HL-60 (cell line): ENCODE results near the gene PIEZO1.

Experiments
- DNase-seq, 2 experiments: peaks; one replicate each; pipeline ENCODE4 v3.0.0-alpha.2; 2010 to 2020; ENCODE audit warnings: low read depth in 1 of 2, low spot score in 1 of 2
- H3K27ac ChIP-seq: fragments of 250-450 bp; sonication (Bioruptor Pico); replicated peaks from 2 replicates; pipeline ENCODE4 v1.5.1; 2020; ENCODE audit warnings: mild to moderate bottlenecking, moderate library complexity
- H3K27me3 ChIP-seq: fragments of 250-450 bp; sonication (Bioruptor Pico); 2 replicates; pipeline ENCODE4 v1.5.1; 2021; ENCODE audit warnings: mild to moderate bottlenecking, moderate library complexity; ENCODE audit not compliant: insufficient read depth, poor library complexity, severe bottlenecking
- H3K4me3 ChIP-seq: replicated peaks from 2 replicates; pipeline ENCODE4 v1.5.1; 2011; ENCODE audit warnings: mild to moderate bottlenecking, control low read depth, low read length; ENCODE audit not compliant: insufficient read depth
- CTCF ChIP-seq: IDR thresholded peaks from one replicate; pipeline ENCODE4 v1.5.1; 2011; ENCODE audit warnings: low read length, control low read depth, inconsistent platforms; ENCODE audit not compliant: insufficient read depth
- GABPA ChIP-seq: IDR thresholded peaks from 2 replicates; pipeline ENCODE4 v1.6.1; 2012; ENCODE audit warnings: low read depth
- POLR2AphosphoS5 ChIP-seq: IDR thresholded peaks from 2 replicates; pipeline ENCODE4 v1.6.1; 2012; ENCODE audit warnings: low read depth
- REST ChIP-seq: IDR thresholded peaks from 2 replicates; pipeline ENCODE4 v1.6.1; 2012; ENCODE audit warnings: low read depth; ENCODE audit not compliant: insufficient replicate concordance
- SPI1 ChIP-seq: IDR thresholded peaks from 2 replicates; pipeline ENCODE4 v1.6.1; 2012; ENCODE audit warnings: low read depth, mild to moderate bottlenecking, borderline replicate concordance

PIEZO1 gene

GRCh38 chr16:88798073-88798472 is 13.1 kb upstream of the PIEZO1 start:
- no peak overlapping the region for H3K27ac ChIP-seq
- DNase-seq: no peak
- H3K4me3 ChIP-seq: no peak overlapping the region
- TF ChIP-seq POLR2AphosphoS5 (no peak), SPI1 (no peak), CTCF (no peak), GABPA (no peak), REST (no peak)
- no peaks in the 10 kb centered on the region for H3K27me3 ChIP-seq

- H3K4me3 ChIP-seq: no peak overlapping the region
- TF ChIP-seq GABPA: no peak
- no peak for TF ChIP-seq POLR2AphosphoS5
- no peak for TF ChIP-seq SPI1
- TF ChIP-seq REST: no peak
- no peak for TF ChIP-seq CTCF
- H3K27me3 ChIP-seq: no peaks in the 10 kb centered on the region
- H3K27ac ChIP-seq: peak overlapping the region; percentile 97
- DNase-seq: no peak
Observed at GRCh38 chr16:88796278-88796677, 11.3 kb upstream of the PIEZO1 start.

- peak overlapping the region; percentile 97 for H3K27ac ChIP-seq
- DNase-seq: peak in 1 of 2 experiments; percentile 66
- TF ChIP-seq REST: no peak
- TF ChIP-seq POLR2AphosphoS5: peak; percentile 54; the same call in 1 of the 2 replicates
- H3K4me3 ChIP-seq: peak overlapping the region; percentile 26
- no peaks in the 10 kb centered on the region for H3K27me3 ChIP-seq
Observed at GRCh38 chr16:88793251-88793954, 8.4 kb upstream of the PIEZO1 start.
